ENCODE measurements around the gene TMEM218.
A peak's percentile ranks its signal among the peaks of the same experiment; 100 is the strongest.

Gene TMEM218

GRCh38 chr11:125111343-125112207, at the start of gene TMEM218:
Gene TMEM218, minus strand, starts transcription at chr11:125111626. Its CDS starts 9,385 bp downstream, at chr11:125102241.
- peak; percentile 98 for DNase-seq

DNA sequence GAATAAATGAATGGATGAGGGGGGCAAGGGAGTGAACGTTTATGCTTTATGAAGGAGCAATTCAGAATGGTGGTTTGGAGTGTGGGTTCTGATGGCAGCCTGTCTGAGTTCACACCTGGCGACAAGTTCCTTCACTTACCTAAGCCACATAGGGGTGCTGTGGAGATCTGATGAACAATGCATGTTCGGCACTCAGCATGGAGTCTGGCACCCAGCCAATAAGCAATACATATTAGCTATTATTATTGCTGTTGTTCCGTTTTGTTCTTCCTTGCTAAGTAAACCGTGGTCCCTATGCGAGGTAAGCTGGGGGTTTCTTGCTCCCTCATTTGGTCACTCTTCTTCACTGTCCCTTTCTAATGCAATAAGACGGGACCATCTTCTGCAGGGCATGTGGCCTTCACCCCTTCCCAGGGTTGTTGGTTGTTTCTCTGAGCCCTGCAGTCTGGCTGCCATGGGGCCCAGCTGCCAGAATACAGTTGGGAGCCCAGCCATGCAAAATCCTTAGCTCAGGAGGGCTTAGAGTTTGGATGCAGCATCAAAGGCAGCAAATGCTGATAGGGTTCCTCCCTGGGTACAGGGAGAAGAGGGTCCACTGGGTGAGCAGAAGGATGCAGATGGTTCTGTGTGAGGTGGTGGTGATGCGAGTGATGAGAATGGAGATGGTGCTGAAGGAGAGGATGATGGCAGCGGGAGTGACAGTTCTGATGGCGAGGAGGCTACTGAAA, 46.7 kb upstream of the TMEM218 start:
- no peak for DNase-seq

DNA sequence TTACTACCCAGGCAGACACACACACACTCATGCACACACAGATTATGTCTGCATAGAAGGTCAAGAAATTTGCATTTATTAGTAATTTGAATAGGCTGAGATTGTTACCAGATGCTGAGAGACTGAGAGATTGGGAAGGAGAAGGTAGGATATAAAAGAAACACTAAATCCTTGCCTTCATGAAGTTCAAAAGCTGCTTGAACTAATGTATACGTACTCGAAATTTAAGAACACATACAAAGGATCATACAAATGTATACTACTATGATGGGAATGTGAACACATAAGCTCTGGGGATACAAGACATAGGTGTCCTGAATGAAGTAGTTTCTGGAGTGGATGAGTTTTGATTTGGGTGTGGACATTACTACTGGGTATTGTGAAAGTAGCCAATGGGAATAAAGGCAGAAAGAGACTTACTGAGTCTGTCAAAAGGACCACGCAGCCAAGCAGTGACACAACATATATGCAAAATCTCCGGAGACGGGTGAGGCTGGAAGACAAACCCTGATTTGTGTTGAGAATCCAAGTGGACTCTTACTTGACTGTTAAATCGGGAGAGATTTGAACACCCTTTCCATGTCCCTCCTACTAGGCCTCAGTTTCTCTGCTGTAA, 45.8 kb upstream of the TMEM218 start:
- DNase-seq, result no peak

DNA sequence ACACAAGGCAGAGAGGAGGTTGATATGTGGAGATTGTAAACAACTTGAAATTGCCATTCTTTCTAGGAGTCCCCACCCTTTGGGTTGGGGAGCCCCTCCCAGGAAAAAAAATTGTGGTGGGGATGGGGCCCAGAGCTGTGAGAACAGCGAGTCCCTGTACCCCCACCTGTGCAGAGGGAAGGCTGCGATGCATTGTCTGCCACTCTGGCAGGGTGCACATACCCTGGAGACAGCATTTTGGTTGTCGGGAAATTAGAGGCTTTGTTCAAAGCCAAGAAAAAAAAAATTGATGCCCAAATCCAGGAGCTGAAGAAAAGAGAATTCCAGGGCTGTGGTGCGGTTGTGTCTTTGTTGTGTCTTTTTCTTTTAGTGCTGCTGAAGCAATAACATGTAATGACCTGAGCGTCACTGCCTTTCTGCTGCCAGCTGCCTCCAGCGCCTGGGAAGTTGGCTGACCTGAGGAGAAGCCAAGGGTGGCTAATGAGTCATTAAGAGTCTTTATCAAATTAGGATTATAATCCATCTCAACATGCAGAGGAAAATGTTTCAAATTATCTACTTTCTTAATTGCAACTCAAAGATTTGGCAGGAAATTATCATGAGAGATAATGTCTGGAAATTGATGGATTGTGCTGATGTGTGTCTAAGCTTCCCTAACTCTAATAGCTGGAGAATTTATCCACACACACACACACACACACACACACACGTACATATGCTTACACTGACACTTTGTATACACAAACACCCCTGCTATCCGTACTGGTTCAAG, 45.1 kb upstream of the TMEM218 start:
- no peak for DNase-seq

DNA sequence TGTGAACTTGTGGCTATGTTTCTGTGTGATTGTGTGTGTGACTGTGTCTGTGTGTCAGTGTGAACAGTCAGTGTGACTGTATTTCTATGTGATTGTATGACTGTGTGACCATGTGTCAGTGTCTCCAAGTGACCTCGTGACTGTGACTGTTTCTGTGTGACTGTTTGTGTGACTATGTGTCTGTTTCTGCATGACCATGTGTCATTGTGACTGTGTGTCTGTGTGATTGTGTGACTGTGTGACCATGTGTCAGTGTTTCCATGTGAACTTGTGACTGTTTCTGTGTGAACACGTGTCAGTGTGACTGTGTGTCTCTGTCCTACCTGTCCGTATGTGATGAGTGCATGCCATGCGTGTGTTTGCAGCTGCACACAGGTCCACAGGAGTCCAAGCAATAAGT, 44.3 kb upstream of the TMEM218 start:
- no peak for DNase-seq

DNA sequence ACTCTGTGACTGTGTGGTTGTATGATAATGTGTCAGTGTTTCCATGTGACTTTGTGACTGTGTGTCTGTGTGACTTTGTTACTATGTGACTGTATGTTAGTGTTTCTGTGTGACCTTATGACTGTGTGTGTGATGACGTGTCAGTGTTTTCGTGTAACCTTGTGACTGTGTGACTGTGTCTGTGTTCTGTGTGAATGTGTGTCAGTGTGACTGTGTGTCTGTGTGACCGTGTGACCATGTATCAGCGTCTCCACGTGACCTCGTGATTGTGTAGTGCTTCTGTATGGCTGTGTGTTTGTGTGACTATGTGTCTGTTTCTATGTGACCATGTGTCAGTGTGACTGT, 43.6 kb upstream of the TMEM218 start:
- no peak for DNase-seq

GRCh38 chr11:125154378-125155099, 43.1 kb upstream of the TMEM218 start:
- no peak for DNase-seq

GRCh38 chr11:125153837-125154236, 42.4 kb upstream of the TMEM218 start:
- no peak for DNase-seq

DNA sequence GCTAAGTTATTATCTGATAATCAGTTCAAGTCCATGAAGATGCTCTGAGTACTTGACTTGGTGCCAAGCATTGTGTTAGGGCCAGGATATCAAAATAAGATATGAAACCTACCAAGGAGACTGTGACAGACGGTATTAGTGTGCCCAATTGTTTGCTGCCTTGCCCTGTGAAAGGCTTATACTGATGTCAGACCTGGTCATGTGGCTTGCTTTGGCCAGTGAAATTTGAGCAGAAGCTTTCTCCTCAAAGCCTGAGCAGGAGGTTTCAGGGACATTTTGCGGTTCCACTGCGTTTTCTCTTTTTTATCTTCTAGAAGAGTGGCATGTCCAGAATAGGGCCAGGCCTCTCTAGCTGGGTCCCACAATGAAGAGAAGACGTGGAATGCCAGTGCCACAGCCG, 37.3 kb upstream of the TMEM218 start:
- no peak for DNase-seq

- DNase-seq, result no peak
Measured at GRCh38 chr11:125148011-125148410, 36.6 kb upstream of the TMEM218 start.

DNA sequence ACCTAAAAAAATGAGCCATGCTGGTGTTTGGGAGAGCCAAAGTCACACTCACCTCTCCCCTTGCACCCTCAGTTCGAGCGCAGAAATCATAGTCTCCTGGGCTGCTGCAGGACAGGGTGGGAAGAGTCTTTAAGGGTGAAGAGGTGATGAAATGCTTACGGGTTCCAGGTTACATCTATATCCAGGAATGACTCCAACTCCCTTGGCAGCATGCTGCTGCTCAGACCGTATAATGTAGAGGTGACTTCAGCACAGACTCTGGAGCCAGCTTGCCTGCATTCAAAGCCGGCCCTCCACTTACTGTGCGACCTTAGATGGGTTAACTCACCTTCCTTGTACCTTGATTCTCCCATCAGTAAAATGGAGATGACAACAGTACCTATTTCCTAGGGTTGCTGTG, 35.9 kb upstream of the TMEM218 start:
- no peak for DNase-seq

DNA sequence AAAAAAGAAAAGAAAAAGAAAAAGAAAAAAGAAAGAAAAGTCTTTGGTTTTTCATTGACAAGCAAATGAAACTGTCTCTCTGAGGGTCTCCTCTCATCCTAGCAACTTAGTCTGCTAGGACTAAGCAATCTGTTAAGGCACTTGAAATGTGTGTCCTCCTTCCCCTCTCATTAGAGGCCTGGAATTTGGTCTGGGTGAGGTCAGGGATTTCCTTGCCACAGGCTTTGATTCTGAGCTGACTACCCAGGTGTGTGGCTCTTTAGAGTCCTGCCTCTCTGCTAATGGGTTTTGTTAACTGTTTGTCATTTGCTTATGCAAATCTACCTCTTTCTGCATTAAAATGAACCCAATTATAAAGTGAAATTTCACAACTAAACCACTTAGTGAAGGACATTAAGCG, 34.8 kb upstream of the TMEM218 start:
- no peak for DNase-seq

DNA sequence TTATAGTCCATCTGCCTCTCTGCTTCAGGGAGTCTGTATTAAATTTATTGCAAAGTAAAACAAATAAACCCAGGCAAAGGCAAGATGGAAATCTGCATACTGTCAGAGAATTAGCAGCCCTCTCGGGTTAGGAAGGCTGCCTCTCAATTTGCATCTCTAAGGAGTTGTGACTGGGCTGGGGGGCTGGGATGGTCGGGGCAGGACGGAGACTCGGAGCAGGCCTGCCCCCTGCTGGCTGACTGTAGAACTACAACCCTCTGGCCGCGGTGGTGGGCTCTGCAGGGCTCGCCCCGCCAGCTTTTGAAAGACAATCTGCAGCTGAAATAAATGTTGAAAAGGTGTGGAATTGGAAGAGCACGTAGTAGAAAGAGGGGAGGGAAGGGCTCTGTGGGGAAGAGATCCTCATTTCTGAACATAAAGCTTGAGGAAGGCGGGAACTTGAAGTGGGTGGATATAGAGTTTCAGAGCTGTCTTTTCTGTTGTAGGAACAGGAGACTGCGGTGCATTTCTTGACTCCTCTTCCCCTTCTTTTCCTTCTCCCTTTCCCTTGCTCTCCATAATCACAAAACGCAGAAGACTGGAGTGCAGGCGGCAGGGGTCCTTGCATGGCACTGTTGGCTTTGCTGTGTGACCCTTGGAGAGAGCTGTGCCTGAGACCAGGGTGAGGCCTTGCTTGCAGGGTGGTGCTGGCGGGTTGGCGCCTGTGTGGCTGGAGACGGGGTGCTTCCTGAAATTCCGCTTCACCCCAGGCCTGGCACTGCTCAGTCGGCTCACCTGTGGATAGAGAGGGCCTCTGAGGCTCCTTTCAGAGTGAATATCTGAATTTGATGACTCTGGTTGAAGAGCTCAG, 30.5 kb upstream of the TMEM218 start:
- peak; percentile 28 for DNase-seq

GRCh38 chr11:125141178-125141577, 29.8 kb upstream of the TMEM218 start:
- no peak for DNase-seq

GRCh38 chr11:125140233-125140632, 28.8 kb upstream of the TMEM218 start:
- DNase-seq, result no peak

GRCh38 chr11:125139778-125140177, 28.4 kb upstream of the TMEM218 start:
- DNase-seq, result no peak

- no peak for DNase-seq
Measured at GRCh38 chr11:125138966-125139365, 27.5 kb upstream of the TMEM218 start.

DNA sequence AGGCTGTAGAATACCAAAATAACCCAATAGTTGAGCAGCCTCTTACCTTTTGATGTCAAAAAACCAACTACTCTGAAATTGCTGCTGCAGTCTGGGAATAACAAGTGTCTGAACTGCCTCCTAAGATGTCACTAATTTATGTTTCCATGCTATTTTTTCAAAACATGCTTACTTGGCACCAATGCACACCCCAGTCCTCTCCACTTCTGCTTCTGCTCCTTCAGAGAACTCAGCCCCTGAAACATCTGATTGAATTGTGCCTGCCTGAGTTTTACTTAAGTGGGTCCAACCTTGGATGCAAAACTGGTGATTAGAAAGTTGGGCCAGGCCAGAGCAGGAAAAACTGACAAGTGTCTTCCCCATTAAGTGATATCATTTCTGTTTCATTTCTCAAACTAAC, 24.6 kb upstream of the TMEM218 start:
- no peak for DNase-seq

GRCh38 chr11:125132596-125132995, 21.2 kb upstream of the TMEM218 start:
- DNase-seq, result peak; percentile 58

- DNase-seq, result no peak
Measured at GRCh38 chr11:125132071-125132470, 20.6 kb upstream of the TMEM218 start.

DNA sequence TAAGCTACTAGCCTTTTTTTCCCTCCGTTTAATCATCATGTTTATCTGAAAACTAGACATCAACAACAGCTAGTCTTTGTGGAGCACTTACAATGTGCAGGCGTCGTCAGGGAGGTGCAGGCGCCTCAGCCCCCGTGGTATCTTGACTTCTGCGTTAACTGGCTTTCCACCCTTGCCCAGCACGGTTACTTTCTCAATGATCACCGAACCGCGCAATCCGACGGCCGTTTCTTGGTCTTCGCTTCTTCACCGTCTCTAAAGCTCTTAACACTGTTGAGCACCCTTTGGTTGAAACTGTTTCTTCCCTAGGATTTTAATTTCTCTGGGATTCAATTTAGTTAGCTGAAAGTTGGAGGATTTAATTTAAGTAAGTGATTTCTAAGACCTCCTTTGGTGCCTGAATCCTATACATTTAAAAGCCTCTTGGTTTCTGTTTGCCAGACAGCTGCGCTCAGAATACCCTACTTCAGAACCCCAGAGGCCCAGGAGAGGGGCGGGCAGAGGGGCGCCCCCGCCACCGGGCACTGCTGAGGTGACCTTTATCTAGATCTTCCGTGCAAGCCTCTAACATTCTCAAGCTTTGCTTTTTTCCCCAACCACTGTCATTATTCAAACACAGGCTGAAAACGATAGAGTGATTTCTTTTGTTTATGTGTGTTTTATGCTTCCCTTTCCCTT, 18.0 kb upstream of the TMEM218 start:
- DNase-seq, result no peak
